Right ventricle myocardium inferior (tissue), 1 donor: ENCODE results near the gene CPT2. TPM values are rescaled to one million over a fixed set of nuclear protein-coding genes. Genes with fewer than 3 reads are reported as not detected.

Source experiments
- ATAC-seq: fragments of 200-7000 bp; cut with Tn5 transposase; one replicate; pipeline ENCODE4 v1.9.1; 2020; ENCODE audit warnings: mild to moderate bottlenecking, moderate library complexity
- DNase-seq: peaks from one replicate; pipeline ENCODE4 v3.0.0; 2021; ENCODE audit errors: missing footprints
- intact Hi-C: fragments of 100-400 bp; cut with DNase I; formaldehyde crosslinking; loops from one replicate; pipeline ENCODE4 v1.11.0; 2022
- long read RNA-seq: library from polyadenylated mRNA; unstranded; transcript quantifications from one replicate; pipeline ENCODE4 v2.0.0, GENCODE V29; 2021
- total RNA-seq: library from RNA; stranded (reverse); fragmentation: NEBNext Ultra II Directional; extraction: Animal tissue kit (Norgen Biotek cat#: 25700); gene quantifications from one replicate; pipeline ENCODE4 v1.2.1, GENCODE V29; 2021
- donor health status: DM: no; HTN: yes; CAD: no; lungs with severe emphysema.

The CPT2 gene
- total RNA-seq = 37.7 TPM
- long read RNA-seq, transcript CPT2-201 (5 exons, 3,094 nt) = major isoform, 22 of 34 reads
- long read RNA-seq, partial matches to known transcripts = 9 of 34 reads
- long read RNA-seq, other reads (novel, unspliced or antisense) = 0 of 34 reads

DNA sequence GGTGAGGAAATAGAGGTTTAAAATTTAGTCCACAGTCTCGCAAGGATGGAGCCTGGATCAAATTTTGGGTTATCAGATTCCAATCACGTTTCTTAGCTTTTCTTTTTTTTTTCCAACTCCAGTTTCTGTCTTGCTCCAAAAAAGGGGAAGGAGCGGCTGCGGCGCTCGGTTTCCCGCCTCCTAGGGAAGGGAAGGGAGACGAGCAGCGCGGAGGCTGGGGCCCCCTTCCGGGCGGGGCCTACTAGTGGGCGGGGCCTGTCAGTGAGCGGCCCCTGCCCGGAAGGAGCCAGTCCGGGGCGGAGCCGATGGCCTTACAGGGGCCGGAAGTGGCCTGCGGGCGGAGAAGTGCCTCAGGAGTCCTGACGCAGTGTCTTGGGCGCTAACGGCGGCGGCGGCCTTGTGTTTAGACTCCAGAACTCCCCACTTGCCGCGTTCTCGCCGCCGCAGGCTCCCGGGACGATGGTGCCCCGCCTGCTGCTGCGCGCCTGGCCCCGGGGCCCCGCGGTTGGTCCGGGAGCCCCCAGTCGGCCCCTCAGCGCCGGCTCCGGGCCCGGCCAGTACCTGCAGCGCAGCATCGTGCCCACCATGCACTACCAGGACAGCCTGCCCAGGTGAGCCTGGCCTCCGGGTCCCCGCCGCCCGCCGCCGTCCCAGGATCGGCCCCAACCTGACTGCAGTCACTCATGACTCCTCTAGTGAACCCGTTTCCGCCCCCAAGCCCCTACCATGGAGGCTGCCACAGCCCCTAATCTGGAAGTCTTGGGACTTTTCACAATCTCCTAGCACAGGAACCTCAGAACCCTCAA, at the start of gene CPT2:
Gene CPT2, plus strand, starts transcription at position 340 of the 806 bp plus-strand sequence. Its CDS starts 120 bp downstream, at position 460.
- DNase-seq = peak; percentile 99
- ATAC-seq = peak; percentile 98
- intact Hi-C loops = loop anchor here (5.0 kb wide), 1 partner anchor 269 kb away; the partner anchor contains the start of gene SCP2

DNA sequence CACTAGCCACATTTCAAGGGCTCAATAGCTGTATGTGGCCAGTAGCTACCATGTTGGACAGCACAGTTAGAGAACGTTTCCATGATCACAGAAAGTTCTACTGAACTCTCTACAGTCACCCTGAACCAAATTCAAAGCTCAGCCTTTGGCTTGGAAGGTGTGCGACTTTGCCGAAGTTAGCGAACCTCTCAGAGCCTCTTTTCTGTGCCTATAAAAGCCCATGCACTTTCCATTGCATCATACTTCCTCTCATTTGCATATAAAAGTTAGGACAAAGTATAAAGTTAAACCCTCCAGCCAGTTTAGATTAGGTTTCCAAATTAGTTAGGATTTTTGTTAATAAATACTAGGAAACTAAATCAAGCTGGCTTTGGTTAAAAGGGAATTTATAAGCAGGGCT, 49.5 kb upstream of the CPT2 start:
- DNase-seq (no peak), ATAC-seq (no peak)
- intact Hi-C loops = no loop called here

DNA sequence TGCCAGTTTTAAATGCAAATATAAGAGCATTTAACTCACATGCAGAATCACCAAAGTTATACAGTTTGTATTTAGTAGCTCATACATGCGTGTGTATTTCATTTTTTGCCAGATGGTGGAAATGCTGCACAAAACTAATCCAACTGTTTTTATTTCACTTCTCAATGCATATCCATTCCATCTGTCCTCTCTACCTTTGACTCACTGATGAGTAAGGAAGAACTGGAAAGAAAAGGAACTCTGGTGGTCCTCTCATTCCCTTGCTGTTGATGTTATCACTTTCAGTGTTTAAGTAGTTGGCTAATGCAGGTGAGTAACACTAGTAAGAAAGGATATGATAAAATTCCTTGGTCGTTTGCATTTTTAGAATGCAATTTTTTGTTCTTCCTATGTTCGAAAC, 48.5 kb upstream of the CPT2 start:
- intact Hi-C loops = no loop called here

DNA sequence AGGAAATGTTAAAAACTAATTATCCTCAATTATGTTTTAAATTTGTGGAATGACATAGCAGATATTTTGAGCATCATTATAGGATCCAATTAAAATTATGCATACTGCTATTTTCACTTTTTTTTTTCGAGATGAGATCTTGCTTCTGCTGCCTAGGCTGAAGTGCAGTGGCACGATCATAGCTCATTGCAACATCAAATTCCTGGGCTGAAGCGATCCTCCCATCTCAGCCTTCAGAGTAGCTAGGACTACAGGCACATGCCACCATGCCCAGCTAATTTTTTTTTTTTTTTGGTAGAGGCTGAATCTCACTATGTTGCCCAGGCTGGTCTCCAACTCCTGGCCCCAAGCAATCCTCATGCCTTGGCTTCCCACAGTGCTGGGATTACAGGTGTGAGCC, 42.9 kb upstream of the CPT2 start:
- intact Hi-C loops = no loop called here
- DNase-seq = no peak
- no peak for ATAC-seq

More for the DNA sequence above, 48.5 kb upstream of the CPT2 start:
- DNase-seq (no peak), ATAC-seq (no peak)

DNA sequence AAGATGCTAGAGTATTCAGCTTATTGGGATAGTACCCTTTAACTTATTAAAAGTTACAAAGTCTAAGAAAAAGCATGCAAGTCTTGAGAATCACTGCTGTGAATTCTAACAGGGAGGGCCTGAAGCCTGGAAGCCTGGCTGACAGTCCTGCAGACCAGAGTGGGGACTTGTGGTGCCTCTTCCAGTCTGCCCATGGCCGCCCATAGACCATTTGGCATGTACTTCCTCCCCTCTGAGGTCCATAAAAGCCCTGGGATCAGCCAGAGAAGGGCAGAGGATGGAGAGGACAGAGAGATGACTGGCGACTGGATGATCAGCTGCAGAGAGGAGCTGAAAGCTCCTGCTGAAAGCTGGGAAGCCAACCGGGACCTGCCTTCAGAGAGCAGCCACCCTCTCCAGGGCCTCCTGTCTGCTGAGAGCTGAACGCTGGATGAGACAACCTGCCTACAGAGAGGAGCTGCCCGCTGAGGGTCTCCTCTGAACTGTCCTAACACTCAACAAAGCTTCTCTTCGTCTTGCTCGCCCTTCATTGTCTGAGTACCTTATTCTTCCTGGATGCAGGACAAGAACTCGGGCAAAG, 41.7 kb upstream of the CPT2 start:
- ATAC-seq (no peak), DNase-seq (no peak)
- intact Hi-C loops = no loop called here

DNA sequence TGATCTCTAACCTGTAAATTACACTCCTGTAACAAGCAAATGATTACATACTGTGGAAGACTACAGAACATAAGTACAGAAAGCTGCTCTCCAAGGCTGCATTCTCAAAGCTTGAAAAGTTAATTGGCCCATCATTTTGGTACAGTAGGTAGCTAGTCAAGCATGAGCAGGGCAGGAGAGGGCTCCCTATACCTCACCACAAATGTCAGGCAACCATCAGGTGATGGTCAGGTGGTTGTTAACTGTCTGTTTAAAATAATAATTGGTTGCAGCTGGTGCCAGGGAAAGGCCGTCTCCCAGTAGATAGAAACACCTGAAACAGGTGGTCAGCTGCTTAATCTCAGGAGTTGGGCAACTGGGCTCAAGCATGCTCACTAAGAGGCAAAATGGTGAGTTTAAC, 41.1 kb upstream of the CPT2 start:
- intact Hi-C loops = no loop called here

DNA sequence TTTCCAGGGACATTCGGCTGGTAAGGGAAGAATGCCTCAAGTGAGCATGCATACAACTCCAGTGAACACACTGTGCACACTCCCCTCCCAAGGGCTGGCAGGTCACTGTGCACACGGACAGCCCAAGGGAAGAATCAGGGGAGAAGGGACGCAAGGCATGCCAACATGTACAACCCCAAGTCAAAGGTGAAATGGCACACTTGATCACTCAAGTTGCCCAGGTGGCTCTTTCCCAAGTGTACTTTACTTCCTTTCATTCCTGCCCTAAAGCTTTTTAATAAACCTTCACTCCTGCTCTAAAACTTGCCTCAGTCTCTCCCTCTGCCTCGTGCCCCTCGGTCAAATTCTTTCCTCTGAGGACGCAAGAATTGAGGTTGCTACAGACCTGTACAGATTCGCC, 40.7 kb upstream of the CPT2 start:
- no peak for ATAC-seq
- intact Hi-C loops = no loop called here
- no peak for DNase-seq

More for the DNA sequence above, 41.1 kb upstream of the CPT2 start:
- no peak for ATAC-seq
- no peak for DNase-seq

DNA sequence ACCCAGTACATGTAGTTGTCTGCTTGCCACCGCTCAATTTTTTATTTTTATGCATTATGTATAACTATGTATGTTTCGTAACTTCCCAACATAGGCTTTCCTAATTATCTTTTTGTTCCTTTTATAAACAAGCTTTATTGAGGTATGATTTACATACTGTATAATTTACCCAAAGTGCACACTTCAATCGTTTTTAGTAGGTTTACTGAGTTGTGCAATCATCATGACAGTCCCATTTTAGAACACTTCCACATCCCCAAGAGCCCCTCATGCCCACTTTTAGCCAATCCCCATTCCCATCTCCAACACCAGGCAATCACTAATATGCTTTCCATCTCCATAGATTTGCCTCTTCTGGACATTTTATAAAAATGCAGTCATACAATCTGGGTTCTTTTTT, 39.8 kb upstream of the CPT2 start:
- intact Hi-C loops = no loop called here
- DNase-seq = no peak
- ATAC-seq = no peak

DNA sequence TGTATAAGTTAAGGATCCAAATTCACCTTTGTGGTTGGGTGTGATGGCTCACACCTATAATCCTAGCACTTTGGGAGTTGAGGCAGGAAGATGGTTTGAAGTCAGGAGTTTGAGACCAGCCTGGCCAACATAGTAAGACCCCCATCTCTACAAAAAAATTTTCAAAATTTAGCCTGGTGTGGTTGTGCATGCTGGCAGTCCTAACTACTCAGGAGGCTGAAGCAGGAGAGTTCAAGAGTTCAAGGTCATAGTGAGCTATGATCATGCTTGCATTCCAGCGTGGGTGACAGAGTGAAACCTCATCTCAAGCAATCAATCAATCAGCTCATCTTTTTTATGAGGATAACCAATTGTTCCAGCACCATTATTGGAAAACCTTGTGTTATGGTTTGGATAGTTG, 37.7 kb upstream of the CPT2 start:
- no peak for DNase-seq
- intact Hi-C loops = no loop called here
- ATAC-seq = no peak

DNA sequence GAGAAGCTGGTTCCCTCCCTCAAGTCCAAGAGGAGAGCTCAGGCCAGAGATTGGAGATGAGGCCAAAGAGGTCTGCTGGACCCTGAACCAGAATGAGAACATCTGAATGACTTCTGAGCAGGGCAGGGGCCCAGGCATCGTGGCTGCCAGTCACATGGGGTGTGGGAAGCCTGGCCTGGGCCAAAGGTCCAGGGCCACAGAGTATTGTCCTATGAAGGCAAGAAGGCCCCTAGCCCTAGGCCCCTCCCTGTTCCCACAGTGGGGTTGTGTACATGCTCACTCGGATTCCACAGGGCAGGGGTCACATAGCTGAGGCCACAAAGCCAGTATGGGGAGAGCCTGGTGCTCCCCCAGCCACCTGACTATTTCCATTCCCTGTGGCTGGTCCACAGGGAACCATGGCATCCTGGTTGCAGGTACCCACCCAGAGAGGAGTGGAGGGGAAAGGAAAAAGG, 35.7 kb upstream of the CPT2 start:
- no peak for DNase-seq
- intact Hi-C loops = no loop called here

DNA sequence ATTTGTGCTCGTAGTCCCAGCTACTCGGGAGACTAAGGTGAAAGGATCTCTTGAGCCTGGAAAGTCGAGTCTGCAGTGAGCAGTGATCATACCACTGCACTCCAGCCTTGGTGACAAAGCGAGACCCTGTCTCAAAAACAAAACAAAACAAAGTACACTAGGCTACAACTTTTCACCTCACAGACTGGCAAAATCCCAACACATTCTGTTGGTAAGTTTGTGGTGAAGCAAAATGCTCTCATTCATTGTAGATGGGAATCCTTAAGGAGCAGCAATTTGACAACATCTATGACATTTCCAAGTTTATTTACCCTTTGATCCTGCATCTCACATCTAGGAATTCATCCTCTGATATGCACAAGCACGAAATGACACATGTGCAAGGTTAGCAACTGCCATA, 34.0 kb upstream of the CPT2 start:
- intact Hi-C loops = no loop called here
- DNase-seq = no peak
- ATAC-seq = no peak

More for the DNA sequence above, 35.7 kb upstream of the CPT2 start:
- no peak for ATAC-seq

DNA sequence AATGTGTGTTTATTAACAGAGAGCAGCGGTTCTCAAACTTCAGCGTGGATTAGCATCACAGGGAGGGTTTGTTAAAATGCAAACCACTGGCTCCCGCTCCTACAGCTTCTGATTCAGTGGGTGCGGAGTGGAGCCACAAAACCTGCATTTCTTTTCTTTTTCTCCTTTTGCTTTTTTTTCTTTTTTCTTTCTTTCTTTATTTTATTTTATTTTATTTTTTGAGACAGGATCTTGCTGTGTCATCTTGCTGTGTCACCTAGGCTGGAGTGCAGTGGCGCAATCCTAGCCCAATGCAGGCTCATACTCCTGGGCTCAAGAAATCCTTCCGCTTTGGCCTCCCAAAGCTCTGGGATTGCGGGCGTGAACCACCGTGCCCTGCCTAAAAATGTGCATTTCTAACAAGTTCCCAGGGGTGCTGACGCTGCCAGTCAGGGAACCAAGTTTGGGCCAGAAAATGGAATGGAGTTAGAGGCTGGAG, 33.3 kb upstream of the CPT2 start:
- intact Hi-C loops = no loop called here
- ATAC-seq (no peak), DNase-seq (no peak)

DNA sequence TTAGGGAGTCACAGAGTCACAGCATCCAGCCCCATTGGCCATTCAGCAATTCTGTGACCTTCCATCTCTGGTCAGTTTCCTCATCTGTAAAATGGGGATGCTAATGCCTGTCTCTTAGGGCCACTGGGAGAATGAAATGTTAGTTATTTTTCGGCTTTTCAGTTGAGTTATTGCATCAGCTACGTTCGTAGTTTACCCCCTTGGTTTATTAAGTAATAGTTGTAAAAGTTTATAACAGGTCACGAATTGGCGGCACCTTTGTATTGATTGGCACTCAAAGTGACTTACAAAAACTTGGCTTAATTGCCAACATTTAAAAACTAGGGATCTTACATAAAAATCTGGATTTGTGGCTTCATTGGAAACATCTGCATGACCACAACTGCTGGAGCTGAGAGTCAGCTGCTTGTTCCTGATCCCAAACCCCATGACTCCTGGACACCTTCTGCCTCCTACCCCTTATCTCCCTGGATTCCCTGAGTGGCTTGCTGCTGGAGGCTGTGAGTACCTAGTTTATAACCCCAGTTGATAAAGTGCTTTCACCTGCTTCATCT, 31.1 kb upstream of the CPT2 start:
- DNase-seq = no peak

DNA sequence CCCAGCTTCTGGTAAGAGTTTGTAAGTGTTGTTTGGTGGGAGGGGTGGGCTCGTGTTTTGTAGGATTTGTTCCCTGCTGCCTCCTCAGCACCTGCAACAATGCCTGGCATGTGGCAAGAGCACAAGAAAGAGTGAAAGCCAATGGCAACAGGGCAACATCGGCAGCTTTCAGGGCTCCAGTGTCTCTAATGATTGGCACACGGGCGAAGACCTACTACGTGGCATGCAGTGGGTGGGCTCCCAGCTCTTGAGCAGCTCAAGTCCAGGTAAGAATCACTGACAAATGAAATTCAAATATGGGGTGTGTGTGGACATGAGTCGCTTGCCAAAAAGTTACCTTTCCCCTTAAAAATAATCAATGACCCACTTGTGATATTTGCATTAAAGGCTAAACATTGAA, 30.3 kb upstream of the CPT2 start:
- DNase-seq (no peak), ATAC-seq (no peak)
- intact Hi-C loops = no loop called here

More for the DNA sequence above, 31.1 kb upstream of the CPT2 start:
- ATAC-seq = no peak
- intact Hi-C loops = no loop called here

DNA sequence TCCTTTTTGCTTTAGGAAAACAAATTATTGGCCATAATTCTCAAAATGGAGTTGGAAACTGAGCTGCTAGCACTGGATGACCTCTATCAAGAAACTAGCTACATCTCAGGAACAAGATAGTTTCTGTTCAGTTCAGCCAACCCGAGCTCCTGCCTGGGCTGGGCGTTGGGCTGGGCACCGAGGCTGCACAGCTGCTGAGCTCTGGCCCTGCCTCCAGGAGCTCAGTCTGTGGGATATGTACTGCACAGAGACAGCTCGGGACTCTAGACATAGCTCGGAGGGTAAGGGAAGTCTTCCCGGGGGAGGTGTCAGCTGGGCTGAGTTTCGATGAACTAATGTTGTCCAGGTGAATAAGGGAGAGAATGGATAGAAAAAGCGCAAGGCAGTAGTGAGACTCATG, 29.7 kb upstream of the CPT2 start:
- no peak for ATAC-seq
- no peak for DNase-seq

DNA sequence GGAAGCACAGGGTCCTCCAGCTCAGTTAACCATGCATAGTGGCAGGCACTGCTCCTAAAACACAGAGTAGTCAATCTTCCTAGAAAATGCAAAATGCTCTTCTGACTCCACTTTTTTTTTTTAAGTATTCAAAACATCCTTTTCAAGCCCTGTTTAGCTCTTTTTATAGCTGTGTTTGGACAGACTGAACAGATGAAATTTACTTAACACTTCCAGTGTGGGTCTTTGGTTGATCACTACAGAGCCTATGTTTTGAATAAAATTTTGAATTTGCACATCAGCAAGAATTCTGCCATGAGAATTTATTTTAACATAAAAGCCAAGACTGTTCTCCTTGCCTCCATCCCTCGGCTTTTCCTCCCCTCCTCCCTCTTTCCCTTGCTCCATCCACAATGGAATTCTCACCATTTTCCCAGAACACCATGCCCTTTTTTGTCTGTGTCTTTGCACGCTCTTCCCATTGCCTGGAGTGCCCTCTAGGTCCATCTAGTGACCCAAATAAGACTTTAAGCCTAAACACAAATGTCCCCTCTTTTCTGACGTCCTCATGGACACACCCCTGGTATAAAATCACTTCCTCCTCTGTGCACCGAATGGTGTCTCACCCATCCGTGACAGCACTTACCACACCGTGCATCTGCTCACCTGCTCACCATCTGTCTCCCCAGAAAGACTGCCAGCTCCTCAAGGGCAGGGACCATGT, 24.0 kb upstream of the CPT2 start:
- DNase-seq = no peak
- intact Hi-C loops = loop anchor here (10.0 kb wide), 1 partner anchor 468 kb away; no protein-coding TSS in a partner anchor
- ATAC-seq = peak; percentile 42

More for the DNA sequence above, 29.7 kb upstream of the CPT2 start:
- intact Hi-C loops = no loop called here

DNA sequence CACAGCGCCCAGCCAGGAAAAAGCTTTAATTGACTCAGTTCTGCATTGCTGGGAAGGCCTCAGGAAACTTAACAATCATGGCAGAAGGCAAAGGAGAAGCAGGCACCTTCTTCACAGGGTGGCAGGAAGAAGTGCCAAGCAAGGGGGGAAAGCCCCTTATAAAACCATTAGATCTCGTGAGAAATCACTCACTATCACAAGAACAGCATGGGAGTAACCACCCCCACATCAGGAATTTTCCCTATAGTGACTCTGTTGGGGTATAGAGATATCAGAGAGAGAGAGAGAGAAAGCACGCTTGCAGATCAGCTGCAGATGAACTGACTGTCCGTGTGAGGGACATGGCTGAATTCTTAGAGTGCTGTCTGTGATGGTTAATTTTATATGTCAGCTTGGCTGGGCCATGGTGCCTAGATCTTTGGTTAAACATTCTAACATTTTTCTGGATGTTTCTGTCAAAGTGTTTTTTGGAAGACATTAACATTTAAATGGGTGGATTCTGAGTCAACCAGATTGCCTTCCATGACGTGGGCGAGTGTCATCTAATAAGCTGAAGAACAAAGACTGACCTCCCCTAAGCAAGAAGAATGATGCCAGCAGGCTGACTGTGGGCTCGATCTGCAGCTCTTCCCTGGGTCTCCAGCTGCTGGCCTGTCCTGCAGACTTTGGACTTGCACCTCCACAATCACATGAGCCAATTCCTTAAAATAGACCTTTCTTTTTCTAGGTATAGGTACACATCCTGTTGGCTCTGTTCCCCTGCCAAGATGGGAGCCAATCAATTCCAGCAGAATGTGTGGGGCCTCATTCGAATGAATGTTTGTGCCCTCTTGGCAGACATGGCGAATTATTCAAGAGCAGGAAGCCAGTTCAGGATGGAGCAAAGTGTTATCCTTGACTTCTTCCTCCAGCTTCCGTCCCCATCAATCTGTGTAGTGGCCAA, 21.4 kb upstream of the CPT2 start:
- no peak for DNase-seq
- intact Hi-C loops = loop anchor here (10.0 kb wide), 1 partner anchor 470 kb away; no protein-coding TSS in a partner anchor
- no peak for ATAC-seq
